Dedifferentiated amniotic fluid mesenchymal stem cell (primary cell): ENCODE data around the gene DOCK2.
A peak's percentile ranks its signal among the peaks of the same experiment; 100 is the strongest.
"Not testable (repeated sequence)": the region's sequence is repeated elsewhere in the genome, so short reads cannot be mapped to it uniquely, and the experiment has no call there.

Experiments used
- DNase-seq: peaks from one replicate; pipeline ENCODE4 v3.0.0-alpha.2; 2016; ENCODE audit errors: extremely low spot score

DOCK2 gene

DNA sequence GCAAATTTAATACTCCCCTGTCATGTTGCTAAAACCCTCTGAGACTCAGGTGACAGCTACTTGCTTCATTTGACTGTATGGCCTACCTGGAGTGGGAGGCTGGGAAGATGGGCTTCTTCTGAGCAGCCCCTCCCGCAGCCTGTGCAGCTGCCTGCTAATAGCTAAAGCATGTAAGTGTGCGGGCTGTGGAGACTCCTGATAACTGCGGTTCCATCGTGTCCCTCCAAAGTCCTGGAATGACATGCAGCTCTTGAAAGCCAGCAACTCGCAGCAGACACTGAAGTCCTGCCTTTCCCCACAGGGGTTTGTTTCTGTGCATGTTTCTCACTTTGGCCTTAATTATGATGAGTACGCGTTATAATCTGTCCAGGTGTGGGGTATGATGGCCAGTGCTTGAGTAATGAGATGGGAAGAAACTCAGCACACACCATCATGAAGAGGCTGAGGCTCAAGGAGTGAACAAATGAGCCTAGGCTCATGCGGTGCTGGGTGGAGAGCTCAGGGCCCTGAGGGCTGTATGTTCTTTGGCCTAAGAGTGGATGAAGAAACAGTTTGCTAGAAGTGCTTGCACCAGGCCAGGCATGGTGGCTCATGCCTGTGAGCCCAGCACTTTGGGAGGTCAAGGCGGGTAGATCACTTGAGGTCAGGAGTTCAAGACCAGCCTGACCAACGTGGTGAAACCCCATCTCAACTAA lies 119.1 kb downstream of the DOCK2 start:
- DNase-seq: no peak

DNA sequence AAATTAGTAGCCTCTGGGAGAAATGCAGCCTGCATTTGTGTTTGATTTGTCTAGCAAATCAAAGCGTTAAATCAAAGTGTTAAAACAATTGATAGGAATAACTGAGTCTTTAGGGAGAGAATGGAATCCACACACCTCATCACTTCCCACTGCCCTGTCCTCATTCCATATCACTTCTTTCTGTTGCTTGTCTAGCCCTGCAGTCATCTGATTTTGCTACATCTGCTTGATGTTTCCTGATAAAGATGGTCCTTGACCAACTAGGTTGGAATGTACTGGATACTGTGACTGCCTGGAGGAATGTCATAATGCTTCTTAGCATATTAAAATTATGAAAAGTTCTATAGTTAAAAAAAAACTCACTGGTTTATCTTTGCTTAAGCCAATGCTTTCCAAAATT lies 119.9 kb downstream of the DOCK2 start:
- DNase-seq: no peak

DNA sequence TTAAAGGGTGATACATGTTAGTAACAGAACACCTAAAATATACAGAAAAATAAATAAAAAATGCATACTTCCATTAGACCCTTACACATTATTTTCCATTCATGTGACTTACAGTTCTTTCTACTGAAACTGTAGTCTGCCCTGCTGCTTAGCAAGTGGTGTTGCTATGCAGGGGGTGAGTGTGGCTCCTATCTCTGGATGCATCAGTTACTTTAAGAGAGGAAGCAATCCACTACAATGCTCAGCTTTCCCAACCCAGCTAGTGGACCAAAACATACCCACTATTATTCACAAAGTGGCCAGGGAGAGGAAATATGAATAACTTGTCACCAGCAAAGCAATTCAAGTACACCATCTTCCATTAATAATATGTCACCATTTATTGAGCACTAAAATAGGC lies 121.8 kb downstream of the DOCK2 start:
- DNase-seq: no peak

DNA sequence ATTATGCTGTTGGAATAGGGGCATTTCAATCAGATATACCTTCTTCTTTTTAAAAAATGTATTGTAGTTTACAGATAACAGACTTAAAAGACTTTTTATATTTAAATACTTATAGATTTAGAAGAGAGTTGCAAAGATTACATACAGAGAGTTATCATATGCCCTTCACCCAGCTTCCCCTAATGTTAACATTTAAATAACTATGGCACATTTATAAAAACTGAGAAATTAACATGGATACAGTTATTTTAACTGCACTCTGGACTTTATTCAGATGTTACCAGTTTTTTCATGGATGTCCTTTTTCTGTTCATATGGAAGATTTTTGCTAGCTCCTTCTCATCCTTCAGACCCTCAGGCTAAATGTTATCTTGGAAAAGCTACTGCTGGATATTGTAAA lies 123.2 kb downstream of the DOCK2 start:
- no peak for DNase-seq

DNA sequence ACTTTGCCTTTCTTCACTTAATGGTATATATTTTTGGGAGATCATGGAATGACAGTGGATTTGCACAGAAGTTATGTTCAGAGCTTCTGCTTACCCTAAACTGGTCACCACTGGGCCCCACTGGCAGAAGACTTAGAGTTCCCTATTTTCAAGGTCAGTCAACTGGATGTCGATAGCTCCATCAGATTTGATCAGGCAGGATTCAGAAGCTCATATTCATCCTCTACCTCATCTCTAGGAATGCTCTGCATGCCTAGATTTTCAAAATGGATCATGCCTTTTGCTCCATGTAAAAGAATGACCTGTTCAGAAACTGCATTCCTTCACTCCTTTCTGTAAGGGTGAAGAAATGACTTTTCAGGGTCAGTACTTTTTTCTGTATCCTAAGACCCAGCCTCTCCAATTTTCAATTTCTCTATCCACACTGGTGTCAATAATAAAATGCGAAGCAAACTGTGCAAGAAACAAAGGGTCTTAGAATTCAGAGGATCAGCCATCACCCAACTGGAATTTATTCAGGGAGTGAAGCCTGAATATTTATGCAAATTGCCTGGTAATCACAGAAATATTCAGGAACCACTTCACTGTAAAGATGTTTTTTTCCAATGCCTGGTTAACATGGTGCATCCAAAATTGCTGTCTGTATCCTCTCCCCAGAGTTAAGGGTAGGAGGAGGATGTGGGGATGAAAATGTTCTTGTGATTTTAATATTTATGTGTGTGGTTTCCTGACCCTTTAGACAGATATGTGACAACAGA lies 125.4 kb downstream of the DOCK2 start:
- no peak for DNase-seq

DNA sequence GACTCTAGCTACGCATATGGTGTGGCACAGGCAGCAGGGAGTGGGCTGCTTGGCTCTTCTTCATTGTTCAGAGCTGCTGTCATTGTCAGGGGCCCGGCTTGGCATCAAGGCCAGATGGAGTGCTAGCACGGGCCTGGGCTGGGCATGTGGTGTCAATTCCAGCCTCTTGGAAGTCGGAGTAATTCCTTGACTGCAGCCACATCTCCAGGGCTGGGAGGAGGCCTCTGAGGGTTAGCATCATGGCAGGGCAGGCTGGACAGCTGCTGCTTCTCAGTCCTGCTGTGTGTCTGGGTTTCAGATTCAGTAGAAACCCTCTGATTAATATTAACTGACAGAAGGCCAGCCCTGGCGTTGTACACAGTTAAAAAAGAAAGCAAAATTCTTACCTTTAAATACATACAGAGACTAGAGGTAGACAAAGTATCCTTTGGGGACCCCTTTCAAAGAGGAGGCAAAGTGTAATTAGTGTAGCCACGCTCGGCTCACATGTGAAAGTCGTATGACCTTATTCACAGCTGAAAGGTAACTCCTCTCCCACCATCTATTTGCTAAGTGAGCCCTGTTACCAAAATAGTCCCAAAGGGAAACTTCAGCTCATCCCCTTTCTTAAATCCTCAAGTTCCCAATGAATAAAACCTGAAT lies 126.4 kb downstream of the DOCK2 start:
- DNase-seq: peak; percentile 34

DNA sequence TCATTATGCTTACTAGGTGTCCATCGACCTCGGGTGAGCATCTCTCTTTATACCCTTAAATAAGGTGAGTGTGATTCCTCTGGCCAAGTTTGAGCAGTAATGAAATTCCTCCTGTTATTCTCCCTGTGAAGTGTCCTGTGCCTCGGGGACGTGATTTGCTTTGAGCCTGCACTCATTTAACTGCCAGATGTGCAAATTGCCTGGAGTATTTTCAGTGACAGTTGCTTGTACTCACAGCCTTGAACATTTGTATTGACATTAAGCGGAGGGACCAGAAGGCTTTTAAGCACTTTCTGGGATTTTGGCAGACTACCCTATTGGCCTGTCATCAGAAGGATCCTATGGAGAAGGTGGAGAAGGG lies 126.9 kb downstream of the DOCK2 start:
- no peak for DNase-seq

DNA sequence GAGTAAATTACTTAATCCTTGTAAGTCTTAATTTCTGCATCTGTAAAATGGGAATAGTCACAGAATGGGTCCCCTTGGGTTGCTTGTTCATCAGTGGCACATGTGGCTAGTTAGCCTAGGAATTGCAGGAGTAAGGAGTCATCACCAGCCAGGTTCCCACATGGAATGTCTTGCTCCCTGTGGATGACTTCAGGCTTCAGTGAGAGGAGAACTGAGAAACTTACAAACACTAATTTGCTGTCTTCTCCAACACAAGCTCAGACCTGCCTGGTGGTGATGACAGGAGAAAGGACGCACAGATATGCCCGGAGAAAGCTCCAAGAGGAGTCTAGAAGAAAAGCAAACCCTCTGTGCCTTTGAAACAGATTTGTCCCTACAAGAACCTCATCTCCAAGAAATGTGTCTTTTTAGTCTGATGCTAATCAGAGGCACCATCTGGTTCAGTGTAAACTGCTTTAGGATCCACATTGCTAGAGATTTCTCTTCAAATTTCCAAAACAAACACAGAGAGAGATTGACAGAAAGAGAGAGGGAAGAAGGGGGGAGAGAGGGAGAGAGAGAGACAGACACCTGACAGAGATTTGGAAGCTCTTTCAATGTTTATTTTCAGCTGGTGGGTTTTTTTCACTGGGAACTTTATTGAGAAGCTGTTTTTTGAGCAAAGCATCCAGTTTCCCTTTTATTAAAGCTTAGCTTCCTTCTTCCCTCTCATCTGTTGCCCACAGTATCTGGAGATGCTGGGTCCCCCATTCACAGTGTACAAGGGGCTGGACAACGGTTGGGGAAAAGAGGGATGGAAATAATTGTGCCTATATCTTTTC lies 128.3 kb downstream of the DOCK2 start:
- no peak for DNase-seq

DNA sequence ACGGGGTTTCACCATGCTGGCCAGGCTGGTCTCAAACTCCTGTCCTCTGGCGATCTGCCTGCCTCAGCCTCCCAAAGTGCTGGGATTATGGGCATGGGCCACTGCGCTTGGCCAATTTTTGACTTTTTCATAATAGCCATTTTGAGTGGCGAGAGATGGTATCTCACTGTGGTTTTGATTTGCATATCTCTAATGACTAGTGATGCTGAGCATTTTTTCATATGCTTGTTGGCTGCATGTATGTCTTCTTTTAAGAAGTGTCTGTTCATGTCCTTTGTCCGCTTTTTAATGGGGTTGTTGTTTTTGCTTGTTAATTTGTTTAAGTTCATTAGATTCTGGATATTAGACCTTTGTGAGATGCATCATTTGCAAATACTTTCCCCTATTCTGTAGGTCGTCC lies 129.9 kb downstream of the DOCK2 start:
- DNase-seq: not testable (repeated sequence)

DNA sequence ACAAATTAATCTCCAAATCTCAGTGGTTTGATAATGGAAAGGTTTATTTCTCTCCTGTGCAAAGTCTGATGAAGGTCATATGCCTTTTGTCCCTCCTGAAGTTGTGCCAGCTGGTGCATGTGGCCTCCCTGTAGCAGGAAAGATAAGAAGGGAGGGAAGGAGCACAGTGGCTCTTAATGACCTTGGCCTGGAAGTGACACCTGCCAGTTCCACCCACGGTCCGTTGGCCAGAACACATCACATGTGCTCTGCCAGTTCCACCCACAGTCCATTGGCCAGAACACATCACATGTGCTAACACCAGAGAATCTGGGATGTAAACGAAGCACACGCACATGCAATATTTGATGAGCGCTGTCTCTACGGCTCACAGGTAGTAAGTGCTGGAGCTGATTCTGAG lies 130.9 kb downstream of the DOCK2 start:
- no peak for DNase-seq

DNA sequence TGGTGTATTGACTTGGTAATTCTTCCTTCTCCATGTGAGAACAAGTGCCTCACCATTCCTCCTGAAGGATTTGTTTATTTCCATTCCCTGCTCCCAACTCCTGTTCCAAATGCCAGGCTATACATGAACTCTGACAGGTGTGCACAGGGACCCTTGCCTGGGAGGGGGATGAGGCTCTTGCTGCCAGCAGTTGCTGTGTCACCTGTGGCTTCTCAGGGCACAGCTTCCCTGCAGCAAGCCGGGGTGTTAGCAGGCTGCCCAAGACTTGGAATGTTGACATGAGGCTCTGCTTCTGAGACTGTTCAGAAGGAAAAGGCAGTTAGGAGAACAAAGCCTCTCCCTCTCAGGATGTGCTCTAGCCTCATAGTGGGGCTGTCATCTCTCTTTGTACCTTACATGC lies 131.3 kb downstream of the DOCK2 start:
- no peak for DNase-seq

DNA sequence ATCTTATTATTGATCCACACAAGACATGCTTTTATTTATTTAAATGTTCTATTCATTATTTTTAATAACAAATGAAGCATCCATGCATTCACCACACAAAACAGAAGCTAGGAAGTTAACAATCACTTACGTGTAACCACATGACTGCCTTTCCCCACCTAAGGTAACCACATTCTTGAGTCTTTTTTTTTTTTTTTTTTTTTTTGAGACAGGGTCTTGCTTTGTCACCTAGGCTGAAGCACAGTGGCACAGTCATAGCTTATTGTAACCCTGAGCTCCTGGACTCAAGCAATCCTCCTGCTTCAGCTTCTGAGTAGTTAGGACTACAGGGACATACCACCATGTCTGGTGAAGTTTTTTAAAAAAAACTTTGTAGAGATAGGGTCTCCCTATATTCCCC lies 133.0 kb downstream of the DOCK2 start:
- DNase-seq: no peak

DNA sequence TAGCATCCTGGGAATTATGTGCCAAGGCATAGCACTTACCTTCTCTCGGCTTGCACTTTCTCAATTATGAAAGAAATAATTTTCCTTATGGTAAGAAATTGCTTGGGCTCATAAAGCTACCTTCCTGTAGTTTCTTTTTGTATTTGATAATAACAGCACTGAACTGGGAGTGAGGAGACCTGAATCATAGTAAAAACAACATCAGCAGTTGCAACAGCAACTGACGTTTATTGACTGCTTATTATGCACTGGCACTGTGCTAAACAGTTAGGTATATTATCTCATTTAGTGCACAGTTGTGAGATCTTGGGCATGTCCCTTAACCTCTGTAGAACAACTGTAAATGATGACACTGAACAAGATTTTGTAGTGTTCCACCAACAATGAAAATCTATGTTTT lies 135.2 kb downstream of the DOCK2 start:
- no peak for DNase-seq

DNA sequence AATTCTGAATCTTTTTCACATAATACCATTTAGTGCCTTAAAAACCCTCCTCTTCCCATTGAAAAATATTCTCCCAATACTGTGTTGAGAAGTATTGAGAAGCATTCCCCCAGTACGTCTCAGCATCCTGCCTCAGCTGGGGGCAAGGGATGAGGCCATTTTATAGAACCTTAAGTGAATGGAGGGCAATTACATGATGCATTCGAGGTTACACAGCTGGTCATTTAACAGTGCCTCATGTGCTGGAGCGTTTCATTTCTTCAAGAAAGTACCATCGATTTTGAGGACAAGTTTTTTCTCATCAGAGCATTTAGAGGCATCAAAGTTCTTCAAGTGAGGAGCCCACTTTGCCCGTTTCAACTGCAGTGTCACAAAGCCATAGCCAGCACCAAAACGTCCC lies 135.6 kb downstream of the DOCK2 start:
- DNase-seq: no peak

DNA sequence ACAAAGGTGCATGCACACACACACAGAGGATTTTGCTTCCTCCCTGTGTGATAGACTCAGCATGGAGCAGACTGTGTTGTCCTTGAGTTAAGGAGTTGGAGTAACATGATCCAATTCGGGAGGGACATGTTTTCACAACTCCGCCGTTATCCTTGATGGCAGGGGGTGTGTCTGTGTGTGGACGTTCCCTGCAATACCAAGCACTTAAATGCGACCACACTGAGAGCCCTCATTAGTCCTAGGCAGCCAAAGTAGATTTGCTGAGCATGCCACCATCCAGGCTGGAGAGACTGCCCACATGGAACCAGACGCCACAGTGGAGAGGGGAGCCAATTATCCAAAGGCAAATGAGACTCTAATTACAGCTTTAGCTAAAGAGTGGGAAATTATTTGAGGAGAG lies 140.1 kb downstream of the DOCK2 start:
- DNase-seq: no peak

DNA sequence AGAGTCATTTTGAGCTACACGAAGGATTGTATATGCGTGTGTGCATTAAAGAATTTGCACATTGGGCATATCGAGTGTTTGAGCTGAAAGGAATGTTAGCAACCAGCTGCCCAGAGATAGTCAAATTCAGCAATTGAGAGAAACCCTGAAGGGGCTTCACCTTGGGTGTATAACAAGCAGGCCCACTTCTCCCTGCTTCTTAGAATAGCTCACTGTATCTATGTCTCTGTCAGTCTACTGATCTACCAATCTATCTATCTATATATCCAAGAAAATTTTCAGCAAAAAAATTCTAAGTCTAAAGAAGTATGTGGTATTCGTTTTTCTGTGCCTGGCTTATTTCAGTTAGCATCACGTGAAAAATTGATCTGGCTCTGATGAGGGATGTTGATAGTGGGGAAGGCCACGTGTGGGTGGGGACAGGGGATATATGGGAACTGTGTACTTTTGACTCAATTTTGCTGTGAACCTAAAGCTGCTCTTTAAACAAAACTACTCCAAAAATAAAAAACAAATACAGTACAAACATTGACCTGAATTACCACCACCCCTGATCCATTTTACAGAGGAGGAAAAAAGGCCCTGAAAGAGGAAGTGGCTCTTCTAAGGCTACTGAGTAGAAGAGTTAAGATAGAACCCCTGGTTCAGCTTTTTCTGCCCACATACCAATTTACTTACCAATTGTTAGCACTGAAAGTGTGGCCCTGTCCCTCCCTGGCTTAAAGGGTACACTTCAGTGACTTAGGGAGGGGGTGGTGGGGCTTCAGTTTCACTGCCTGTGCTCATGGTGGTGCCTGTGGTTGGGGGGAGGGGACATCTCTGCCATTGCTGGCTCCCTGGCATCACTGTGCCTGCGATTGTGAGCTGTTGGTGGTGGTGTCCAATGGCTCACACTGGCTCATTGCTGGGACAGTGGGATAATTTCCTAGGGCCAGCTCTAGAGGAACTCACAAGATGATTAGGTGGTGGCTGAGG lies 141.8 kb downstream of the DOCK2 start:
- DNase-seq: no peak

DNA sequence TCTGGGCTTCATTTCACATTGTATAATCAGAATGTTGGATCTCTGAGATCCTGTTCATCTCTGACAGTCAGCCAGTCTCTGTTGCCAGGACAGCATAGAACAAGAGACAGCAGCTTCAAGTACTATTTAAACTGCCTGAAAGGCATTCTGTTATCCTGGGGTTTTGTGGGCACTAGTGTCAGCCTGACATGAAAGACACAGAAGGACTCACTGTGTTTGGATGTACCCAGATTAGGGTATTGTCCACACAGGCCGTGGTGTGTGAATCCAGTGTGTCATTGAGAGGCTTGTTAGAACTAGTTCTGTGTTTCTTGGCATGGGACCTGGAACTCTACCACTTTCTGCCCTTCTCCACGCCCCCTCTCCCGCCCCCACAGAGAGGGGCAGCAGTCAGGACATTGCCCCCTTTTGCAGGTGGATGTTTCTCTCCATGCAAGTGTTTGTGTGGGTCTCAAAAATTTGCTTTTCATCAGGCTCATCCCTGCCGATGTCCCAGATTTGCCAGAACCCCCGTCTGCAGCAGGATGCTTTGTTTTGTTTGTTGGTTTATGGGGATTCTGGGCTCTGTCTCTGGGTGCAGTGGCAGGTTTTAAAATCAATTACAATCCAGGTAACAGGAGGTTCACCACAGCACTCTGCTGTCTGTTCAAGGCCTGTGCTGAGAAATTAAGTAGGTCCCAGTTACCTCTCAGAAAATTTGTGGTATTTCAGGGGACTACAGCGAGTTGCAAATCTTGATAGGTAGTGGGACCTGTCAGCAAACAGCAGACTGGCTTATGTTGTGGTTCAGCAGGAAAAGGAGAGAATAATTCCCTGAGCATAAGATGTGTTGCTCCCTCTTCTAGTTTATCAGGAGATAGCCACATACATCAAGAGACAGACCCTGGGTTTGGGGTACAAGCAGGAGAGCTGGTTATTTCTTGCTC lies 144.6 kb downstream of the DOCK2 start:
- no peak for DNase-seq

DNA sequence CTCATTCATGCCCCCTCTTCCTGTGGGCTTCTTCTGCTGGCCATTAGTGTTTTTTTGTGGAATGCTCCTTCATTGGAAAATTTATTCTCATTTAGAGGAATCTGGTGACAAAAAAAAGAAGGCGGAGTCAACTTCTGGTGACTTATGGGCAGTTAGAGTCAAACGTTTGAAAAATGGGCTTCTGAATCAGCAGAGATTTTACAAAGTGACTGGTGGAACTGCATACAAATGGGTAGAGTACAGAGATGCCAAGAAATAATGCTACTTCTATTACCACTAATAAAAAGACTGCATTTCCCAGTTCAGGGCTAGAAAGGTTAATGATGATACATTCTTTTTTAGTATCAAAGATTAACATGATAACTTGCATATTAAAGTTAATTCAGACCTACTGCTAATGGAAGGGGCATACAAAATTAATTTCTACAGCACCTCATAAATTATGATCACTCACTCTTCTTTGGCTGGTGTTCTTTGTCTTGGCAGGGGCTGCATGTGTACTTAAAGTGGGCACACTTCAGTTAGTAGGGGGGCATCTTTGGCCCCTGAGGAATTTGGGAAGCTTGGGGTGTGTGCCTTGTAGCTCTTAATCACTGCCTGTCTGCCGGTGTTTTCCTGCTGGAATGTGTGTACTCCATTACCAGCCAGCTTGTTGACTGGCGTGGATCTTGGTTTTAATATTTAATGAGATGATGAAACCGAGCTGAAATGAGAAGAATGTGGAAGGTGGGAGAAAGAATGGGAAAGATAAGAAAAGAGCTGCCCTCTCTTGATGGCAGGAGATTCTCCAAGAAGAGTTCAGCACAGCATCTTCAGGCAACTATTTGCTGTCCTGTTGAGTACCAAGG lies 148.9 kb downstream of the DOCK2 start:
- no peak for DNase-seq

DNA sequence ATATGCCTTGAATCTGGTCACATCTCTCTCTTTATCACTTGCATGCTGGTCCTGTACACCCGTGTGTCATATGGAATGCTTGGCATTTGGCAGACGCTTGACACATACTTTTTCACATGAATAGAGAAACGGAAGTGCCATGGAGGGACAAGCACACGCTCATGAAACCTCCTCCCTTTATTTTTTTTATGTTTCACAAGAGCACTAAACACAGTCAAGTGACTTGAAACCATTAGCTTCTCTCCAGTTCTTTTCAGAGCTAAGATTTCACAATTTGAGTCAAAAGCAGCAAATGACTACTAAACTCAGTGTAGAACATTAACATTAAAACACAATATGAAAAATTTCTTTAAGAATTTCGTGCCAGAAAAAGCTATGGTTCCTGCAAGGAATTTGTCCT lies 151.1 kb downstream of the DOCK2 start:
- DNase-seq: no peak
